Panc1 (cell line): ENCODE data around the gene CAMK2A. TPM values are rescaled to one million over a fixed set of nuclear protein-coding genes. Genes with fewer than 3 reads are reported as not detected.

Source experiments
- ATAC-seq: fragments of 200-7000 bp; cut with Tn5 transposase; 2 replicates; pipeline ENCODE4 v1.9.1; 2020; ENCODE audit warnings: mild to moderate bottlenecking, moderate library complexity
- BruUV-seq: library from RNA; stranded (reverse); fragments of 400-500 nt; replicated peaks from 2 replicates; lab custom pipeline; 2021; lab: Mats Ljungman, UMichigan
- CTCF ChIA-PET: fragments of 300-600 bp; sonication (Branson Sonifier 250); formaldehyde crosslinking; loops from one replicate; lab custom pipeline; 2022; ENCODE audit warnings: antibody characterized with exemption; lab: Charles Lee
- POLR2A ChIA-PET: fragments of 300-600 bp; sonication (Branson Sonifier 250); formaldehyde crosslinking; loops from one replicate; lab custom pipeline; 2022; ENCODE audit warnings: antibody characterized with exemption; lab: Charles Lee
- DNase-seq: peaks from one replicate; pipeline ENCODE4 v3.0.0-alpha.2; 2010; ENCODE audit warnings: low read depth, low spot score
- H3K27ac ChIP-seq: 2 replicates; pipeline ENCODE4 v1.5.1; 2011; ENCODE audit warnings: mild to moderate bottlenecking, low read length, inconsistent platforms
- H3K27me3 ChIP-seq: fragments of 200-500 bp; sonication (Bioruptor generic); 2 replicates; pipeline ENCODE4 v1.6.0; 2014; ENCODE audit warnings: low read length, inconsistent platforms; ENCODE audit not compliant: control insufficient read depth, insufficient read depth
- H3K36me3 ChIP-seq: fragments of 200-500 bp; sonication (Bioruptor generic); 2 replicates; pipeline ENCODE4 v1.5.1; 2014; ENCODE audit warnings: inconsistent platforms, mild to moderate bottlenecking, low read length, moderate library complexity; ENCODE audit not compliant: control insufficient read depth, insufficient read depth
- H3K4me1 ChIP-seq: 2 replicates; pipeline ENCODE4 v1.5.1; 2011; ENCODE audit warnings: inconsistent platforms, mild to moderate bottlenecking, low read length, moderate library complexity; ENCODE audit not compliant: control insufficient read depth, insufficient read depth
- H3K4me3 ChIP-seq, 2 experiments: 2 replicates each; pipeline ENCODE4 v1.5.1; 2011 to 2012; ENCODE audit warnings: low read depth in 2 of 2, low read length in 2 of 2, mild to moderate bottlenecking in 2 of 2, inconsistent platforms in 1 of 2, moderate library complexity in 1 of 2
- H3K9me3 ChIP-seq: fragments of 200-500 bp; sonication (Bioruptor generic); 2 replicates; pipeline ENCODE4 v1.5.1; 2014; ENCODE audit warnings: low read depth, mild to moderate bottlenecking, inconsistent platforms, low read length, moderate library complexity; ENCODE audit not compliant: control insufficient read depth, insufficient read depth
- CTCF ChIP-seq: fragments of 450-650 bp; IDR thresholded peaks from 2 replicates; pipeline ENCODE4 v1.5.1; 2017; ENCODE audit warnings: mild to moderate bottlenecking
- POLR2AphosphoS5 ChIP-seq: IDR thresholded peaks from 2 replicates; pipeline ENCODE4 v1.6.1; 2012; ENCODE audit warnings: mild to moderate bottlenecking, low read depth, low read length, moderate library complexity
- REST ChIP-seq, 2 experiments: IDR thresholded peaks; 2 replicates each; pipeline ENCODE4 v1.6.1; 2011 to 2012; ENCODE audit warnings: low read depth in 2 of 2, control low read depth in 1 of 2, low read length in 1 of 2, mild to moderate bottlenecking in 1 of 2, moderate library complexity in 1 of 2; ENCODE audit not compliant: insufficient read depth in 1 of 2
- SIN3A ChIP-seq: IDR thresholded peaks from 2 replicates; pipeline ENCODE4 v1.6.1; 2012; ENCODE audit warnings: low read depth, mild to moderate bottlenecking, low read length, moderate library complexity, borderline replicate concordance; ENCODE audit not compliant: insufficient read depth
- TCF7L2 ChIP-seq: IDR thresholded peaks from 2 replicates; pipeline ENCODE4 v1.6.1; 2011; ENCODE audit warnings: mild to moderate bottlenecking, low read depth, low read length, inconsistent platforms
- in situ Hi-C: cut with HindIII; loops from 2 replicates; pipeline ENCODE4 v1.10.0; 2016; ENCODE audit warnings: low sequenced_read_pairs, low pct_unique_long_range_greater_than_20kb
- intact Hi-C: fragments of 100-400 bp; cut with micrococcal nuclease; formaldehyde crosslinking; loops from one replicate; pipeline ENCODE4 v1.10.0; 2022; ENCODE audit not compliant: unreplicated experiment
- total RNA-seq: library from RNA; stranded (reverse); gene quantifications from one replicate; pipeline ENCODE4 v1.2.1, GENCODE V29; 2021; ENCODE audit not compliant: unreplicated experiment

CAMK2A gene
- total RNA-seq, 1 experiment from 2014 or later = 0.51 TPM

GRCh38 chr5:150184006-150184405, 105.6 kb downstream of the CAMK2A start:
- intact Hi-C loops = no loop called here
- POLR2A ChIA-PET = no interaction called here
- H3K27me3 ChIP-seq = no peaks in the 10 kb centered on the region; the same call in 1 of the 2 replicates

GRCh38 chr5:150183436-150183835, 106.1 kb downstream of the CAMK2A start:
- ATAC-seq (no peak), DNase-seq (no peak)
- intact Hi-C loops = no loop called here
- H3K36me3 ChIP-seq = no peaks in the 10 kb centered on the region
- POLR2A ChIA-PET = no interaction called here
- H3K4me3 ChIP-seq = no peak overlapping the region
- in situ Hi-C loops = no loop called here
- no TSS peak for BruUV-seq
- CTCF ChIA-PET = no interaction called here
- no peaks in the 10 kb centered on the region for H3K9me3 ChIP-seq
- no peaks in the 10 kb centered on the region for H3K4me1 ChIP-seq
- H3K27ac ChIP-seq = no peak overlapping the region
- no peaks in the 10 kb centered on the region; the same call in 1 of the 2 replicates for H3K27me3 ChIP-seq
- TF ChIP-seq TCF7L2 (no peak), POLR2AphosphoS5 (no peak), SIN3A (no peak), REST (IDR thresholded peaks at IDR 0.05; ENCODE audit: insufficient read depth in 1 of 2, low read depth in 2 of 2, low read length in 1 of 2) (no peak), CTCF (no peak)

More at GRCh38 chr5:150184006-150184405, 105.6 kb downstream of the CAMK2A start:
- Histone ChIP-seq H3K9me3 (no peaks in the 10 kb centered on the region), H3K27ac (no peak overlapping the region), H3K4me1 (no peaks in the 10 kb centered on the region), H3K4me3 (no peak overlapping the region), H3K36me3 (no peaks in the 10 kb centered on the region)
- CTCF ChIA-PET = no interaction called here
- ATAC-seq (no peak), DNase-seq (no peak)
- in situ Hi-C loops = no loop called here
- TF ChIP-seq REST (IDR thresholded peaks at IDR 0.05; ENCODE audit: insufficient read depth in 1 of 2, low read depth in 2 of 2, low read length in 1 of 2) (no peak), TCF7L2 (no peak), CTCF (no peak), POLR2AphosphoS5 (no peak), SIN3A (no peak)
- BruUV-seq = no TSS peak
